Measurements from ENCODE around the gene LGI1. TPM values are rescaled to one million over a fixed set of nuclear protein-coding genes. Genes with fewer than 3 reads are reported as not detected.

The LGI1 gene
- total RNA-seq: 0.13 TPM in 1 of 2 replicates, not detected in the other

GRCh38 chr10:93757801-93758507 is at the start of gene LGI1:
Gene LGI1, plus strand, starts transcription at chr10:93757936. Its CDS starts 209 bp downstream, at chr10:93758145.

Other genes starting within 250 kb of the LGI1 start
- not detected in 2 replicates for gene FFAR4, start 191.3 kb upstream of the LGI1 start, total RNA-seq
- gene RBP4, start 156.7 kb upstream of the LGI1 start, total RNA-seq: 0.59 and 1.7 TPM in 2 replicates
- not detected in 2 replicates for gene PDE6C, start 145.4 kb upstream of the LGI1 start, total RNA-seq
- 6.2 and 6.8 TPM in 2 replicates for gene FRA10AC1, start 55.3 kb upstream of the LGI1 start, total RNA-seq
- gene SLC35G1, start 136.0 kb downstream of the LGI1 start, total RNA-seq: 2.9 and 3.9 TPM in 2 replicates
- gene PLCE1, start 236.0 kb downstream of the LGI1 start, total RNA-seq: 1.8 and 2.5 TPM in 2 replicates